C1 segment of cervical spinal cord (tissue), 14 donors: Measurements from ENCODE around the gene CLIC3.

Experiments
- DNase-seq, 14 donors: peaks; one replicate each; lab custom pipeline; 2025; lab: John Stamatoyannopoulos, UW

CLIC3 gene

GRCh38 chr9:137001857-137002645 is 5.7 kb upstream of the CLIC3 start:
- no peak for DNase-seq

GRCh38 chr9:137000177-137000930 is 4.0 kb upstream of the CLIC3 start:
- DNase-seq = no peak

- DNase-seq = no peak
Observed at GRCh38 chr9:136997830-136998234, 1.5 kb upstream of the CLIC3 start.

- no peak for DNase-seq
Observed at GRCh38 chr9:136997371-136997770, 1.0 kb upstream of the CLIC3 start.

- DNase-seq = peak in 4 of 14 donors; percentile 27 to 72 (median 34)
Observed at GRCh38 chr9:136995772-136996311, 526 bp downstream of the CLIC3 start.

- no peak for DNase-seq
Observed at GRCh38 chr9:136995362-136995761, 1.0 kb downstream of the CLIC3 start.

- no peak for DNase-seq
Observed at GRCh38 chr9:136994888-136995230, 1.5 kb downstream of the CLIC3 start.

GRCh38 chr9:136994180-136994887 is 2.0 kb downstream of the CLIC3 start:
- no peak for DNase-seq

- no peak for DNase-seq
Observed at GRCh38 chr9:136992819-136993369, 3.5 kb downstream of the CLIC3 start.

GRCh38 chr9:136991993-136992818 is 4.2 kb downstream of the CLIC3 start, which contains the start of gene PAXX:
Gene PAXX, plus strand, starts transcription at chr9:136992422. Its CDS starts 22 bp downstream, at chr9:136992444.
- DNase-seq = peak; percentile 34 to 90 (median 80)

GRCh38 chr9:136990242-136990911 is 6.0 kb downstream of the CLIC3 start:
- no peak for DNase-seq

GRCh38 chr9:136988872-136989271 is 7.5 kb downstream of the CLIC3 start:
- no peak for DNase-seq

GRCh38 chr9:136985853-136986252 is 10.5 kb downstream of the CLIC3 start:
- DNase-seq = no peak

- peak in 2 of 14 donors; percentile 26 to 36 for DNase-seq
Observed at GRCh38 chr9:136985027-136985602, 11.3 kb downstream of the CLIC3 start.

- no peak for DNase-seq
Observed at GRCh38 chr9:136984464-136985026, 11.8 kb downstream of the CLIC3 start.

GRCh38 chr9:136983656-136984314 is 12.6 kb downstream of the CLIC3 start:
- DNase-seq = peak in 1 of 14 donors; percentile 57

- DNase-seq = peak in 3 of 14 donors; percentile 60 to 68 (median 65)
Observed at GRCh38 chr9:136983167-136983566, 13.2 kb downstream of the CLIC3 start.

- peak in 10 of 14 donors; percentile 57 to 83 (median 76) for DNase-seq
Observed at GRCh38 chr9:136982232-136983051, 13.9 kb downstream of the CLIC3 start, which contains the start of gene LCNL1. Gene LCNL1, plus strand, starts transcription at chr9:136982993. Its CDS starts 594 bp downstream, at chr9:136983587.
